Ishikawa (cell line): ENCODE data around the gene CELA2B.

Experiments
- CEBPB ChIP-seq: IDR thresholded peaks from 2 replicates; pipeline ENCODE4 v1.6.1; 2012
- CREB1 ChIP-seq: IDR thresholded peaks from 2 replicates; pipeline ENCODE4 v1.6.1; 2012; ENCODE audit warnings: low read depth
- EGR1 ChIP-seq: IDR thresholded peaks from 2 replicates; pipeline ENCODE4 v1.6.1; 2012
- EP300 ChIP-seq: IDR thresholded peaks from 2 replicates; pipeline ENCODE4 v1.6.1; 2012; ENCODE audit warnings: borderline replicate concordance
- FOXM1 ChIP-seq: IDR thresholded peaks from 2 replicates; pipeline ENCODE4 v1.6.1; 2012; ENCODE audit warnings: low read depth, borderline replicate concordance
- MAX ChIP-seq: IDR thresholded peaks from 2 replicates; pipeline ENCODE4 v1.6.1; 2012
- NFIC ChIP-seq: IDR thresholded peaks from 2 replicates; pipeline ENCODE4 v1.6.1; 2012
- RAD21 ChIP-seq: IDR thresholded peaks from 2 replicates; pipeline ENCODE4 v1.6.1; 2012; ENCODE audit warnings: low read depth
- REST ChIP-seq: IDR thresholded peaks from 2 replicates; pipeline ENCODE4 v1.6.1; 2012; ENCODE audit warnings: low read depth, mild to moderate bottlenecking
- TAF1 ChIP-seq: IDR thresholded peaks from 2 replicates; pipeline ENCODE4 v1.6.1; 2012; ENCODE audit warnings: low read depth, mild to moderate bottlenecking
- TCF12 ChIP-seq: IDR thresholded peaks from 2 replicates; pipeline ENCODE4 v1.6.1; 2012; ENCODE audit warnings: low read depth
- TEAD4 ChIP-seq: IDR thresholded peaks from 2 replicates; pipeline ENCODE4 v1.6.1; 2012
- USF1 ChIP-seq: IDR thresholded peaks from 2 replicates; pipeline ENCODE4 v1.6.1; 2012
- YY1 ChIP-seq: IDR thresholded peaks from 2 replicates; pipeline ENCODE4 v1.6.1; 2012; ENCODE audit warnings: low read depth
- ZBTB7A ChIP-seq: IDR thresholded peaks from 2 replicates; pipeline ENCODE4 v1.6.1; 2012; ENCODE audit warnings: low read depth

Gene CELA2B

GRCh38 chr1:15522551-15522950 is 46.6 kb downstream of the CELA2B start:
- TF ChIP-seq YY1 (no peak), USF1 (no peak), REST (no peak), CEBPB (no peak), TAF1 (no peak)

- TF ChIP-seq ZBTB7A, result peak; percentile 73; the same call in 1 of the 2 replicates
- no peak for TF ChIP-seq USF1
These were observed 47.5 kb downstream of the CELA2B start for GRCh38 chr1:15523104-15524020.

- no peak for TF ChIP-seq MAX
- no peak for TF ChIP-seq USF1
- peak; percentile 76 for TF ChIP-seq NFIC
- TF ChIP-seq CEBPB, result no peak
- no peak for TF ChIP-seq RAD21
- no peak for TF ChIP-seq EGR1
- no peak for TF ChIP-seq FOXM1
- peak; percentile 46; the same call in 1 of the 2 replicates for TF ChIP-seq TCF12
- no peak for TF ChIP-seq ZBTB7A
- TF ChIP-seq TAF1, result peak; percentile 38; the same call in 1 of the 2 replicates
- TF ChIP-seq YY1, result no peak
- TF ChIP-seq REST, result no peak
- no peak for TF ChIP-seq EP300
- no peak for TF ChIP-seq TEAD4
- no peak for TF ChIP-seq CREB1
These were observed 48.0 kb downstream of the CELA2B start, which contains the start of gene CASP9 for GRCh38 chr1:15524021-15524282. TSS of gene CASP9 (minus strand) at chr1:15524215. CDS start at chr1:15524200, 15 bp downstream.

GRCh38 chr1:15524283-15525049 is 48.6 kb downstream of the CELA2B start:
- TF ChIP-seq EP300 (no peak), ZBTB7A (no peak), RAD21 (no peak), CREB1 (peak; percentile 77), TAF1 (0 out of 2 replicates have a peak, but pooled peaks have one; percentile 20), TCF12 (no peak; the same call in 1 of the 2 replicates), YY1 (no peak), CEBPB (peak; percentile 42), NFIC (no peak), REST (no peak), MAX (no peak; the same call in 1 of the 2 replicates), FOXM1 (no peak), TEAD4 (no peak), USF1 (no peak), EGR1 (peak; percentile 80)
